ENCODE data around the gene CBR4. TPM values are rescaled to one million over a fixed set of nuclear protein-coding genes. Genes with fewer than 3 reads are reported as not detected.
"Not testable (repeated sequence)": the region's sequence is repeated elsewhere in the genome, so short reads cannot be mapped to it uniquely, and the experiment has no call there.

CBR4 gene
- total RNA-seq, 1 donor, result 23.3 TPM

GRCh38 chr4:168994958-168995357 lies 15.1 kb downstream of the CBR4 start:
- no peak overlapping the region for H3K4me3 ChIP-seq (ENCODE audit: low read depth, low read length)
- TF ChIP-seq, protein P1, sequence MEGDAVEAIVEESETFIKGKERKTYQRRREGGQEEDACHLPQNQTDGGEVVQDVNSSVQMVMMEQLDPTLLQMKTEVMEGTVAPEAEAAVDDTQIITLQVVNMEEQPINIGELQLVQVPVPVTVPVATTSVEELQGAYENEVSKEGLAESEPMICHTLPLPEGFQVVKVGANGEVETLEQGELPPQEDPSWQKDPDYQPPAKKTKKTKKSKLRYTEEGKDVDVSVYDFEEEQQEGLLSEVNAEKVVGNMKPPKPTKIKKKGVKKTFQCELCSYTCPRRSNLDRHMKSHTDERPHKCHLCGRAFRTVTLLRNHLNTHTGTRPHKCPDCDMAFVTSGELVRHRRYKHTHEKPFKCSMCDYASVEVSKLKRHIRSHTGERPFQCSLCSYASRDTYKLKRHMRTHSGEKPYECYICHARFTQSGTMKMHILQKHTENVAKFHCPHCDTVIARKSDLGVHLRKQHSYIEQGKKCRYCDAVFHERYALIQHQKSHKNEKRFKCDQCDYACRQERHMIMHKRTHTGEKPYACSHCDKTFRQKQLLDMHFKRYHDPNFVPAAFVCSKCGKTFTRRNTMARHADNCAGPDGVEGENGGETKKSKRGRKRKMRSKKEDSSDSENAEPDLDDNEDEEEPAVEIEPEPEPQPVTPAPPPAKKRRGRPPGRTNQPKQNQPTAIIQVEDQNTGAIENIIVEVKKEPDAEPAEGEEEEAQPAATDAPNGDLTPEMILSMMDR (IDR thresholded peaks at IDR 0.05; ENCODE audit: insufficient read depth, low read depth, low read length), result no peak
- no peak for DNase-seq (ENCODE audit: low read depth)

DNA sequence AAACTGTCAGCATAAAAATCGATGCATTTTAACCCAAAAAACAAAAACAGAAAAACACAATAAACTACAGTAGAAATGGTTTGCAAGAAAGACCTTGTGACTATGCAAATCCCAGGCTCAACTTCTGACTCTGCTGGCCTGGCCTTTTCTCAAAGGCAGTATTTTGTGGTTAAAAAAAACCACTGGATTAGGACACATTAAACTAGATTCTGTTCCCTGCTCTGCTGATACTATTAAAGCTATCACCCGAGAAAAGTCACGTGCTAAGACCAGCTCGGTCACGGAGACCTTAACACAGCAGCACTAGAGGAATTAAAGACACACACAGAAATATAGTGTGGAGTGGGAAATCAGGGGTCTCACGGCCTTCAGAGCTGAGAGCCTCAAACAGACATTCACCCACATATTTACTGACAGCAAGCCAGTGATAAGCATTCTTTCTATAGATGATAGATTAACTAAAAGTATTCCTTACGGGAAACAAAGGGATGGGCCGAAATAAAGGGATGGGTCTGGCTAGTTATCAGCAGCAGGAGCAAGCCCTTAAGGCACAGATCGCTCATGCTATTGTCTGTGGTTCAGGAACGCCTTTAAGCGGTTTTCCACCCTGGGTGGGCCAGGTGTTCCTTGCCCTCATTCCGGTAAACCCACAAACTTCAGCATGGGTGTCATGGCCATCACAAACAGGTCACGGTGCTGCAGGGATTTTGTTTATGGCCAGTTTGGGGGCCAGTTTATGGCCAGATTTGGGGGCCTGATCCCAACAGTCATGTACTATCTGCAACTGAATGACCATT lies 16.1 kb downstream of the CBR4 start:
- TF ChIP-seq, protein P1 (IDR thresholded peaks at IDR 0.05; ENCODE audit: insufficient read depth, low read depth, low read length), result no peak
- DNase-seq (ENCODE audit: low read depth), result peak; percentile 88
- no peak overlapping the region for H3K4me3 ChIP-seq (ENCODE audit: low read depth, low read length)

DNA sequence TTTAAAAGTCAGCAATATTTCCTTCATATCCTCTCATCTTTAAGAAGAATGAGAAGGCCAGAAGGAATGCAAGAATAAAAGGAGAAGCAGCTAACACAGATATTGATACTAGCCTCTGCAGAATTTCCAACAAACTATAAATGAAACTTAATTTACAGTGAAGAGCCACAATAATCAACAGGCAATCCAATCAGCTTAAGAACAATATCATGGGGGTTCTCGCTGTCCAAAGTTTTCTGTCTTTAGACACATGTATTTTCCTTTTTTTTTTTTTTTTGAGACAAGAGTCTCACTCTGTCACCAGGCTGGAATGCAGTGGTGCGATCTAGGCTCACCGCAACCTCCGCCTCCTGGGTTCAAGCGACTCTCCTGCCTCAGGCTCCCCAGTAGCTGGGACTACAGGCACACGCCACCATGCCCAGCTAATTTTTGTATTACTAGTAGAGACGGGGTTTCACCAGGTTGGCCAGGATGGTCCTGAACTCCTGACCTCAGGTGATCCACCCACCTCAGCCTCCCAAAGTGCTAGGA lies 17.0 kb downstream of the CBR4 start:
- H3K4me3 ChIP-seq (ENCODE audit: low read depth, low read length); DNase-seq (ENCODE audit: low read depth): not testable (repeated sequence)

DNA sequence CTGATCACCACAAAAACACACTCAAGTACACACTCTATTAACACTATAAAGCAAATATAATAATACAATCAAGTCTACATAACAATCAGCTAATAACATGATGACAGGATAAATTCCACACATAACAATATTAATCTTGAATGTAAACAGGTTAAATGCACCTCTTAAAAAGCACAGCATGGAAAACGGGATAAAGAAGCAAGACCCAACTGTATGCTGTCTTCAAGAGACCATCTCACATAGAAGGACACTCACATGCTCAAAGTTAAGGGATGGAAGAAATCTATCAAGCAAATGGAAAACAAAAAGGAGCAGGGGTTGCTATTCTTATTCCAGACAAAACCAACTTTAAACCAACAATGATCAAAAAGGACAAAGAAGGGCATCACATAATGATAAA lies 28.1 kb downstream of the CBR4 start:
- TF ChIP-seq, protein P1 (IDR thresholded peaks at IDR 0.05; ENCODE audit: insufficient read depth, low read depth, low read length), result no peak
- DNase-seq (ENCODE audit: low read depth), result no peak
- no peak overlapping the region for H3K4me3 ChIP-seq (ENCODE audit: low read depth, low read length)

- TF ChIP-seq, protein P1 (IDR thresholded peaks at IDR 0.05; ENCODE audit: insufficient read depth, low read depth, low read length), result no peak
- DNase-seq (ENCODE audit: low read depth), result peak; percentile 3
- no peak overlapping the region for H3K4me3 ChIP-seq (ENCODE audit: low read depth, low read length)
These were observed 28.6 kb downstream of the CBR4 start for GRCh38 chr4:168981460-168981859.

GRCh38 chr4:168979338-168979737 lies 30.7 kb downstream of the CBR4 start:
- no peak overlapping the region for H3K4me3 ChIP-seq (ENCODE audit: low read depth, low read length)
- no peak for DNase-seq (ENCODE audit: low read depth)
- TF ChIP-seq, protein P1 (IDR thresholded peaks at IDR 0.05; ENCODE audit: insufficient read depth, low read depth, low read length), result no peak

DNA sequence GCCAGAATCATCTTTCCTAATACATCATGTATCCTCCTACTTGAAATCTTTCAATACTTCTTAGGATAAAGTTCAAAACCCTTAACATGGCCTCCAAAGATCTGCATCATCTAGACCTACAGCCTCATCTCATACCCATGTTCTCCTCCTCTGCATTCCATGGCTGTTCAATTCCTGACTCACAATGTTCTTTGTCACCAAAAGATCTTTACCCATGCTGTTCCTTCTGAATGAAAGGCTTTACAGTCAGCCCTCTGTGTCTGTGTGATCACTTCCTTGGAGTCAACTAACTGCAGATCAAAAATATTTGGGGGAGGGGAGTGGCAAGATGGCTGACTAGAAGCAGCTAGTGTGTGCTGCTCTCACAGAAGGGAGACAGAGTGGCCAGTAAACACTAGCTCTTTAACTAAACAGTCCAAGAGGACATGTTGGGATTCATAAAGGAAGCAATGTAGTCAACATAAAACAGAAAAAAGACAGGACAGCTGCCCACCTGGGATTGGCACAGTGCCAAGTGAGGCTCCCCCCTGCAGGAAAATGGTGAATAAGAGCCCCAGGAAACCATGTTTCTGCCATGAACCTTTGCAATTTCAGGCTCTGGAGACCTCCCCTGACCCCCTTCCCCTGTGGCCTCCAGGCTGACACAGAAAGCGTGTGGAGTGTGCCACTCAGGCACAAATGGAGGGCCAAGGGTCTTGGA lies 31.9 kb downstream of the CBR4 start:
- H3K4me3 ChIP-seq (ENCODE audit: low read depth, low read length), result no peak overlapping the region
- TF ChIP-seq, protein P1 (IDR thresholded peaks at IDR 0.05; ENCODE audit: insufficient read depth, low read depth, low read length), result no peak
- DNase-seq (ENCODE audit: low read depth), result peak; percentile 16
